Left lung (tissue), 10 donors: ENCODE data around the gene FZR1. TPM values are rescaled to one million over a fixed set of nuclear protein-coding genes. Genes with fewer than 3 reads are reported as not detected.

Source experiments
- ATAC-seq: fragments of 200-7000 bp; cut with Tn5 transposase; one replicate; pipeline ENCODE4 v1.9.1; 2020; ENCODE audit warnings: moderate library complexity
- DNase-seq, 4 donors: peaks; one replicate each; pipeline ENCODE4 v3.0.0-alpha.2; 2013 to 2020
- H3K27ac ChIP-seq, 2 donors: fragments of 200-600 bp; sonication (generic) in 1 of 2; one replicate each; pipeline versions ENCODE4 v1.5.0 to v1.8.0; 2020 to 2021
- H3K27me3 ChIP-seq, 2 donors: fragments of 200-600 bp; sonication (generic) in 1 of 2; one replicate each; pipeline versions ENCODE4 v1.5.0 to v1.8.0; 2020 to 2021
- H3K36me3 ChIP-seq, 2 donors: fragments of 200-600 bp; sonication (generic) in 1 of 2; one replicate each; pipeline versions ENCODE4 v1.5.0 to v1.8.0; 2020 to 2021
- H3K4me1 ChIP-seq, 2 donors: fragments of 200-600 bp; one replicate each; pipeline ENCODE4 v1.8.0; 2021
- H3K4me3 ChIP-seq, 2 donors: fragments of 200-600 bp; sonication (generic) in 1 of 2; one replicate each; pipeline versions ENCODE4 v1.5.0 to v1.8.0; 2020 to 2021; ENCODE audit warnings: mild to moderate bottlenecking in 1 of 2
- H3K9me3 ChIP-seq, 2 donors: fragments of 200-600 bp; sonication (generic) in 1 of 2; one replicate each; pipeline versions ENCODE4 v1.5.0 to v1.8.0; 2020 to 2021
- CTCF ChIP-seq, 2 donors: fragments of 200-600 bp; sonication (generic) in 1 of 2; IDR thresholded peaks; one replicate each; pipeline versions ENCODE4 v1.5.0 to v1.8.0; 2021; ENCODE audit warnings: antibody characterized with exemption in 2 of 2
- intact Hi-C, 2 donors: fragments of 100-400 bp; cut with DNase I; formaldehyde crosslinking; loops; one replicate each; pipeline versions ENCODE4 v1.11.2 to v1.14.2; 2022
- polyA plus RNA-seq, 6 donors: library from polyadenylated mRNA; unstranded; fragments of 120-200 nt; gene quantifications; one replicate each; pipeline ENCODE4 v1.2.1, GENCODE V29; 2013; ENCODE audit not compliant: insufficient read length in 6 of 6
- total RNA-seq, 2 donors: library from RNA; stranded (reverse); fragmentation: NEBNext Ultra II Directional; extraction: Animal tissue kit (Norgen Biotek cat#: 25700); gene quantifications; one replicate each; pipeline ENCODE4 v1.2.1, GENCODE V29; 2021
- donor health status: DM: no; HTN: yes; CAD: no.
- donor health status: DM: no; HTN: no; CAD: no.

Gene FZR1
- total and polyA plus RNA-seq, 8 donors, result 33.4 to 56.6 (median 47.3) TPM

GRCh38 chr19:3530389-3530788 is 24.3 kb downstream of the FZR1 start:
- Histone ChIP-seq H3K27ac (no peak overlapping the region), H3K4me3 (no peak overlapping the region), H3K4me1 (no peaks in the 10 kb centered on the region), H3K27me3 (no peaks in the 10 kb centered on the region), H3K9me3 (no peaks in the 10 kb centered on the region), H3K36me3 (peaks cover 0 to 80% of the 10 kb centered on the region in 2 donors)
- ATAC-seq (no peak), DNase-seq (no peak)
- intact Hi-C loops, result no loop called here
- TF ChIP-seq CTCF (IDR thresholded peaks at IDR 0.05), result no peak

GRCh38 chr19:3531716-3532115 is 25.6 kb downstream of the FZR1 start:
- no peak for TF ChIP-seq CTCF (IDR thresholded peaks at IDR 0.05)
- no peaks in the 10 kb centered on the region for H3K4me1 ChIP-seq
- H3K4me3 ChIP-seq, result no peak overlapping the region
- peaks cover 0 to 81% of the 10 kb centered on the region in 2 donors for H3K36me3 ChIP-seq
- intact Hi-C loops, result no loop called here
- DNase-seq (no peak), ATAC-seq (no peak)
- no peaks in the 10 kb centered on the region for H3K9me3 ChIP-seq
- no peak overlapping the region for H3K27ac ChIP-seq
- no peaks in the 10 kb centered on the region for H3K27me3 ChIP-seq

- intact Hi-C loops, result no loop called here
- peaks cover 0 to 79% of the 10 kb centered on the region in 2 donors for H3K36me3 ChIP-seq
- no peak for ATAC-seq
- DNase-seq, result no peak
- no peak overlapping the region for H3K4me3 ChIP-seq
- H3K4me1 ChIP-seq, result no peaks in the 10 kb centered on the region
- no peaks in the 10 kb centered on the region for H3K9me3 ChIP-seq
- H3K27ac ChIP-seq, result no peak overlapping the region
- TF ChIP-seq CTCF (IDR thresholded peaks at IDR 0.05), result no peak
- no peaks in the 10 kb centered on the region for H3K27me3 ChIP-seq
These were observed 26.2 kb downstream of the FZR1 start for GRCh38 chr19:3532154-3532786.

GRCh38 chr19:3533033-3533432 is 26.9 kb downstream of the FZR1 start:
- H3K27ac ChIP-seq, result no peak overlapping the region
- no peaks in the 10 kb centered on the region for H3K9me3 ChIP-seq
- H3K27me3 ChIP-seq, result no peaks in the 10 kb centered on the region
- no peak for TF ChIP-seq CTCF (IDR thresholded peaks at IDR 0.05)
- no peak overlapping the region for H3K4me3 ChIP-seq
- intact Hi-C loops, result no loop called here
- no peaks in the 10 kb centered on the region for H3K4me1 ChIP-seq
- no peak for DNase-seq
- peaks cover 0 to 73% of the 10 kb centered on the region in 2 donors for H3K36me3 ChIP-seq
- no peak for ATAC-seq

GRCh38 chr19:3533563-3534216 is 27.6 kb downstream of the FZR1 start:
- peaks cover 0 to 75% of the 10 kb centered on the region in 2 donors for H3K36me3 ChIP-seq
- ATAC-seq (no peak), DNase-seq (no peak)
- no peak overlapping the region for H3K27ac ChIP-seq
- intact Hi-C loops, result no loop called here
- no peak for TF ChIP-seq CTCF (IDR thresholded peaks at IDR 0.05)
- no peak overlapping the region for H3K4me3 ChIP-seq
- no peaks in the 10 kb centered on the region for H3K27me3 ChIP-seq
- H3K9me3 ChIP-seq, result no peaks in the 10 kb centered on the region
- no peaks in the 10 kb centered on the region for H3K4me1 ChIP-seq
